DOHH2 (cell line): ENCODE measurements around the gene KPNB1.

Source experiments
- H3F3A ChIP-seq: fragments of 200-600 bp; sonication (generic), shearing (Covaris generic); 2 replicates; pipeline ENCODE4 v1.6.0; 2016; ENCODE audit warnings: antibody characterized with exemption, mild to moderate bottlenecking; ENCODE audit not compliant: control insufficient read depth, insufficient read depth
- H3K27ac ChIP-seq: fragments of 200-600 bp; sonication (generic); 2 replicates; pipeline ENCODE4 v1.5.1; 2014; ENCODE audit warnings: low read depth, mild to moderate bottlenecking, low read length, moderate library complexity
- H3K27me3 ChIP-seq: fragments of 200-600 bp; sonication (generic); 2 replicates; pipeline ENCODE4 v1.6.1; 2014; ENCODE audit warnings: mild to moderate bottlenecking, low read length, mixed read lengths; ENCODE audit not compliant: control insufficient read depth
- H3K36me3 ChIP-seq: fragments of 200-600 bp; sonication (generic); 2 replicates; pipeline ENCODE4 v1.6.1; 2014; ENCODE audit warnings: mild to moderate bottlenecking, low read length, moderate library complexity, mixed read lengths; ENCODE audit not compliant: control insufficient read depth
- H3K4me1 ChIP-seq: fragments of 200-600 bp; sonication (generic); 2 replicates; pipeline ENCODE4 v1.6.1; 2014; ENCODE audit warnings: mild to moderate bottlenecking, low read length, mixed read lengths; ENCODE audit not compliant: control insufficient read depth
- H3K4me2 ChIP-seq: fragments of 200-600 bp; sonication (generic); 2 replicates; pipeline ENCODE4 v1.6.0; 2014; ENCODE audit warnings: mild to moderate bottlenecking, low read length, moderate library complexity
- H3K4me3 ChIP-seq: fragments of 200-600 bp; sonication (generic); 2 replicates; pipeline ENCODE4 v1.5.1; 2014; ENCODE audit warnings: mild to moderate bottlenecking, low read length, mixed read lengths
- H3K79me2 ChIP-seq: fragments of 200-600 bp; sonication (generic); 2 replicates; pipeline ENCODE4 v1.6.1; 2014; ENCODE audit warnings: mild to moderate bottlenecking, low read length, mixed read lengths; ENCODE audit not compliant: control insufficient read depth
- H3K9me2 ChIP-seq: fragments of 200-600 bp; sonication (generic); replicated peaks from 2 replicates; pipeline ENCODE4 v1.6.1; 2014; ENCODE audit warnings: mild to moderate bottlenecking, low read length, mixed read lengths; ENCODE audit not compliant: control insufficient read depth
- H3K9me3 ChIP-seq: fragments of 200-600 bp; sonication (generic); 2 replicates; pipeline ENCODE4 v1.6.1; 2014; ENCODE audit warnings: antibody characterized with exemption, low read length, mixed read lengths; ENCODE audit not compliant: control insufficient read depth, insufficient read depth
- H4K20me1 ChIP-seq: fragments of 200-600 bp; sonication (generic); 2 replicates; pipeline ENCODE4 v1.6.0; 2014; ENCODE audit warnings: low read depth, mild to moderate bottlenecking, antibody characterized with exemption, low read length, moderate library complexity; ENCODE audit not compliant: control insufficient read depth, insufficient read depth
- CTCF ChIP-seq: fragments of 200-600 bp; sonication (generic); IDR thresholded peaks from one replicate; pipeline ENCODE4 v1.5.1; 2014; ENCODE audit warnings: antibody characterized with exemption, mild to moderate bottlenecking, low read depth, low read length; ENCODE audit not compliant: poor library complexity, severe bottlenecking
- EZH2phosphoT487 ChIP-seq: fragments of 200-600 bp; sonication (generic); IDR thresholded peaks from 2 replicates; pipeline ENCODE4 v1.6.1; 2017; ENCODE audit warnings: borderline replicate concordance, mild to moderate bottlenecking, antibody characterized with exemption, low read length, moderate library complexity, mixed read lengths

The KPNB1 gene

GRCh38 chr17:47717979-47718621 is 68.4 kb downstream of the KPNB1 start:
- no peaks in the 10 kb centered on the region for H3K36me3 ChIP-seq
- H3K4me1 ChIP-seq: peaks cover 21% of the 10 kb centered on the region
- no peaks in the 10 kb centered on the region for H3K9me3 ChIP-seq
- H3K79me2 ChIP-seq: no peaks in the 10 kb centered on the region
- no peak overlapping the region for H3K4me2 ChIP-seq
- no peaks in the 10 kb centered on the region; the same call in 1 of the 2 replicates for H4K20me1 ChIP-seq
- no peak overlapping the region for H3K4me3 ChIP-seq
- no peaks in the 10 kb centered on the region for H3K9me2 ChIP-seq
- TF ChIP-seq CTCF: no peak
- TF ChIP-seq EZH2phosphoT487: no peak
- H3K27ac ChIP-seq: no peak overlapping the region
- H3K27me3 ChIP-seq: peaks cover 71% of the 10 kb centered on the region
- no peaks in the 10 kb centered on the region for H3F3A ChIP-seq

- Histone ChIP-seq H3F3A (no peaks in the 10 kb centered on the region), H3K79me2 (no peaks in the 10 kb centered on the region), H4K20me1 (no peaks in the 10 kb centered on the region; the same call in 1 of the 2 replicates), H3K9me3 (no peaks in the 10 kb centered on the region), H3K9me2 (no peaks in the 10 kb centered on the region), H3K27ac (no peak overlapping the region), H3K27me3 (peaks cover 70% of the 10 kb centered on the region), H3K4me1 (peaks cover 21% of the 10 kb centered on the region), H3K4me3 (no peak overlapping the region), H3K4me2 (no peak overlapping the region), H3K36me3 (no peaks in the 10 kb centered on the region)
- TF ChIP-seq CTCF (no peak), EZH2phosphoT487 (no peak)
These were observed 69.1 kb downstream of the KPNB1 start for GRCh38 chr17:47718634-47719405.

GRCh38 chr17:47719411-47720152 is 69.9 kb downstream of the KPNB1 start:
- H3K27me3 ChIP-seq: peaks cover 65% of the 10 kb centered on the region
- no peaks in the 10 kb centered on the region for H3F3A ChIP-seq
- TF ChIP-seq CTCF (no peak), EZH2phosphoT487 (0 out of 2 replicates have a peak, but pooled peaks have one; percentile 34)
- H3K4me1 ChIP-seq: peaks cover 14% of the 10 kb centered on the region
- H4K20me1 ChIP-seq: no peaks in the 10 kb centered on the region; the same call in 1 of the 2 replicates
- H3K9me2 ChIP-seq: no peaks in the 10 kb centered on the region
- no peak overlapping the region for H3K4me3 ChIP-seq
- no peak overlapping the region for H3K4me2 ChIP-seq
- H3K27ac ChIP-seq: no peak overlapping the region
- H3K9me3 ChIP-seq: no peaks in the 10 kb centered on the region
- H3K36me3 ChIP-seq: no peaks in the 10 kb centered on the region
- H3K79me2 ChIP-seq: no peaks in the 10 kb centered on the region
